NCI-H1417 (cell line): ENCODE data around the gene RAD23A.

Experiments
- DNase-seq, 3 experiments: peaks; one replicate each; lab custom pipeline; 2025; lab: John Stamatoyannopoulos, UW

Gene RAD23A

GRCh38 chr19:12984683-12985048 is 39.0 kb downstream of the RAD23A start:
- peak in 2 of 3 experiments; percentile 53 to 58 for DNase-seq

GRCh38 chr19:12985049-12985776 is 39.6 kb downstream of the RAD23A start:
- peak; percentile 2 to 78 (median 63) for DNase-seq

- no peak for DNase-seq
Observed at GRCh38 chr19:12986726-12987125, 41.1 kb downstream of the RAD23A start.

GRCh38 chr19:12987190-12987589 is 41.5 kb downstream of the RAD23A start:
- DNase-seq: no peak

- peak in 2 of 3 experiments; percentile 53 to 55 for DNase-seq
Observed at GRCh38 chr19:12987781-12988180, 42.1 kb downstream of the RAD23A start.

GRCh38 chr19:12990431-12990830 is 44.8 kb downstream of the RAD23A start:
- DNase-seq: no peak

GRCh38 chr19:12990853-12991252 is 45.2 kb downstream of the RAD23A start:
- DNase-seq: no peak

GRCh38 chr19:12991296-12991695 is 45.6 kb downstream of the RAD23A start:
- DNase-seq: no peak

- DNase-seq: no peak
Observed at GRCh38 chr19:12992729-12993128, 47.1 kb downstream of the RAD23A start.

GRCh38 chr19:12993562-12993961 is 47.9 kb downstream of the RAD23A start:
- DNase-seq: no peak

- DNase-seq: peak in 2 of 3 experiments; percentile 48
Observed at GRCh38 chr19:12994701-12995595, 49.3 kb downstream of the RAD23A start, which contains the start of gene NFIX. Gene NFIX, plus strand, starts transcription at chr19:12995475. Its CDS starts 363 bp downstream, at chr19:12995838.

GRCh38 chr19:12995596-12996405 is 50.1 kb downstream of the RAD23A start:
- DNase-seq: peak in 1 of 3 experiments; percentile 48

GRCh38 chr19:12996406-12997094 is 50.9 kb downstream of the RAD23A start:
- no peak for DNase-seq

- DNase-seq: no peak
Observed at GRCh38 chr19:12997179-12997966, 51.7 kb downstream of the RAD23A start.

GRCh38 chr19:12997967-12998940 is 52.6 kb downstream of the RAD23A start:
- no peak for DNase-seq

- DNase-seq: no peak
Observed at GRCh38 chr19:13001166-13001501, 55.5 kb downstream of the RAD23A start.

- DNase-seq: no peak
Observed at GRCh38 chr19:13001502-13002165, 56.0 kb downstream of the RAD23A start.

- no peak for DNase-seq
Observed at GRCh38 chr19:13002166-13002898, 56.7 kb downstream of the RAD23A start.
